ENCODE results near the gene ANO2. TPM values are rescaled to one million over a fixed set of nuclear protein-coding genes. Genes with fewer than 3 reads are reported as not detected.

ANO2 gene
- total and polyA plus RNA-seq, 8 donors: 0.44 to 16.9 (median 3.8) TPM; not detected in 1

GRCh38 chr12:5967645-5968415 lies 22.8 kb upstream of the ANO2 start:
- DNase-seq: no peak
- intact Hi-C loops (cut with DNase I; ENCODE audit: low total_unique reads): no loop called here
- no peak overlapping the region for H3K27ac ChIP-seq
- no peak for TF ChIP-seq POLR2AphosphoS5 (IDR thresholded peaks at IDR 0.05)
- TF ChIP-seq CTCF (IDR thresholded peaks at IDR 0.05): no peak
- H3K27me3 ChIP-seq: peaks cover 0 to 21% (median 0%) of the 10 kb centered on the region in 3 donors
- no peak overlapping the region for H3K4me3 ChIP-seq
- H3K4me1 ChIP-seq: no peaks in the 10 kb centered on the region
- no peaks in the 10 kb centered on the region for H3K9me3 ChIP-seq
- no peaks in the 10 kb centered on the region for H3K36me3 ChIP-seq
- WGBS, 5 donors: 86 to 93% (median 87%) methylated on average over 15 to 17 of the region's 17 CpGs

GRCh38 chr12:5966486-5967095 lies 21.5 kb upstream of the ANO2 start:
- peaks cover 0 to 21% (median 0%) of the 10 kb centered on the region in 3 donors for H3K27me3 ChIP-seq
- intact Hi-C loops (cut with DNase I; ENCODE audit: low total_unique reads): no loop called here
- TF ChIP-seq EP300 (IDR thresholded peaks at IDR 0.05) (no peak), CTCF (IDR thresholded peaks at IDR 0.05) (no peak), POLR2AphosphoS5 (IDR thresholded peaks at IDR 0.05) (no peak)
- no peak overlapping the region for H3K4me3 ChIP-seq
- H3K36me3 ChIP-seq: no peaks in the 10 kb centered on the region
- no peaks in the 10 kb centered on the region for H3K9me3 ChIP-seq
- WGBS, 5 donors: 78 to 82% (median 79%) methylated on average over 11 of the region's 11 CpGs
- DNase-seq: no peak
- no peaks in the 10 kb centered on the region for H3K4me1 ChIP-seq
- no peak overlapping the region for H3K27ac ChIP-seq

- peak in 5 of 7 experiments; percentile 14 to 74 (median 64) for TF ChIP-seq CTCF (IDR thresholded peaks at IDR 0.05)
- TF ChIP-seq POLR2AphosphoS5 (IDR thresholded peaks at IDR 0.05): no peak
- Histone ChIP-seq H3K36me3 (no peaks in the 10 kb centered on the region), H3K9me3 (no peaks in the 10 kb centered on the region), H3K4me3 (no peak overlapping the region), H3K27me3 (peaks cover 0 to 21% (median 0%) of the 10 kb centered on the region in 3 donors), H3K4me1 (no peaks in the 10 kb centered on the region), H3K27ac (no peak overlapping the region)
- intact Hi-C loops (cut with DNase I; ENCODE audit: low total_unique reads): no loop called here
- WGBS, 5 donors: 26 to 31% (median 30%) methylated on average over 9 of the region's 9 CpGs
- peak; percentile 50 to 79 for DNase-seq
Observed at GRCh38 chr12:5965950-5966383, 20.9 kb upstream of the ANO2 start.

- no peak for DNase-seq
- intact Hi-C loops (cut with DNase I; ENCODE audit: low total_unique reads): no loop called here
- 59 to 69% (median 64%) methylated on average over 24 of the region's 24 CpGs for WGBS, 5 donors
Observed at GRCh38 chr12:5964913-5965900, 20.1 kb upstream of the ANO2 start.

More at GRCh38 chr12:5964913-5965900, 20.1 kb upstream of the ANO2 start:
- Histone ChIP-seq H3K4me3 (no peak overlapping the region), H3K9me3 (no peaks in the 10 kb centered on the region), H3K27ac (no peak overlapping the region), H3K36me3 (no peaks in the 10 kb centered on the region), H3K4me1 (no peaks in the 10 kb centered on the region), H3K27me3 (peaks cover 0 to 21% (median 0%) of the 10 kb centered on the region in 3 donors)
- TF ChIP-seq CTCF (IDR thresholded peaks at IDR 0.05): no peak

All from stomach (tissue), 9 donors.